HG03039 (cell line): Measurements from ENCODE around the gene SP100.
"Not testable (repeated sequence)": the region's sequence is repeated elsewhere in the genome, so short reads cannot be mapped to it uniquely, and the experiment has no call there.

Experiments
- ATAC-seq: cut with Tn5 transposase; IDR thresholded peaks from one replicate; pipeline ENCODE4 v1.9.1; 2021; ENCODE audit warnings: mild to moderate bottlenecking, moderate library complexity; ENCODE audit not compliant: unreplicated experiment

The SP100 gene

GRCh38 chr2:230457073-230457768, 41.2 kb downstream of the SP100 start:
- ATAC-seq = no peak

GRCh38 chr2:230457793-230458192, 41.8 kb downstream of the SP100 start:
- ATAC-seq = no peak

- no peak for ATAC-seq
Measured at GRCh38 chr2:230459216-230459615, 43.2 kb downstream of the SP100 start.

- ATAC-seq = no peak
Measured at GRCh38 chr2:230471074-230471473, 55.1 kb downstream of the SP100 start.

GRCh38 chr2:230472621-230473018, 56.6 kb downstream of the SP100 start:
- ATAC-seq = no peak

- ATAC-seq = no peak
Measured at GRCh38 chr2:230473378-230473777, 57.4 kb downstream of the SP100 start.

- ATAC-seq = no peak
Measured at GRCh38 chr2:230475143-230475542, 59.1 kb downstream of the SP100 start.

GRCh38 chr2:230485801-230486341, 69.9 kb downstream of the SP100 start:
- no peak for ATAC-seq

- not testable (repeated sequence) for ATAC-seq
Measured at GRCh38 chr2:230491219-230491618, 75.2 kb downstream of the SP100 start.

- ATAC-seq = no peak
Measured at GRCh38 chr2:230492107-230492506, 76.1 kb downstream of the SP100 start.

GRCh38 chr2:230494980-230495379, 79.0 kb downstream of the SP100 start:
- no peak for ATAC-seq

- no peak for ATAC-seq
Measured at GRCh38 chr2:230496891-230497290, 80.9 kb downstream of the SP100 start.

GRCh38 chr2:230498506-230499107, 82.6 kb downstream of the SP100 start:
- no peak for ATAC-seq

- ATAC-seq = no peak
Measured at GRCh38 chr2:230502593-230502992, 86.6 kb downstream of the SP100 start.

GRCh38 chr2:230503798-230504197, 87.8 kb downstream of the SP100 start:
- ATAC-seq = no peak

- ATAC-seq = no peak
Measured at GRCh38 chr2:230505162-230505561, 89.2 kb downstream of the SP100 start.

GRCh38 chr2:230512955-230513748, 97.2 kb downstream of the SP100 start:
- ATAC-seq = no peak

GRCh38 chr2:230520061-230520874, 104.3 kb downstream of the SP100 start:
- no peak for ATAC-seq

- no peak for ATAC-seq
Measured at GRCh38 chr2:230520875-230521155, 104.8 kb downstream of the SP100 start.

- ATAC-seq = no peak
Measured at GRCh38 chr2:230521386-230521785, 105.4 kb downstream of the SP100 start.

GRCh38 chr2:230525682-230526081, 109.7 kb downstream of the SP100 start:
- ATAC-seq = no peak
